H1 (cell line): ENCODE results near the gene SHISAL2B. TPM values are rescaled to one million over a fixed set of nuclear protein-coding genes. Genes with fewer than 3 reads are reported as not detected.

Experiments
- BACH1 ChIP-seq: IDR thresholded peaks from 2 replicates; pipeline ENCODE4 v1.6.1; 2012; ENCODE audit warnings: low read length, improper control_type of control experiment
- BCL11A ChIP-seq, 2 experiments: IDR thresholded peaks; one replicate each; pipeline ENCODE4 v1.6.1; 2011; ENCODE audit warnings: low read depth in 2 of 2, low read length in 2 of 2, mild to moderate bottlenecking in 2 of 2
- CBX5 ChIP-seq: fragments of 300-800, 300-1000 bp; sonication (generic); IDR thresholded peaks from 2 replicates; pipeline ENCODE4 v1.7.1; 2016; ENCODE audit warnings: antibody characterized with exemption, low read length, low read depth
- CTBP2 ChIP-seq: IDR thresholded peaks from 2 replicates; pipeline ENCODE4 v1.7.0; 2011; ENCODE audit warnings: borderline replicate concordance, mild to moderate bottlenecking, moderate library complexity, mixed read lengths, low read length; ENCODE audit not compliant: insufficient read depth, insufficient read length
- MAFK ChIP-seq: IDR thresholded peaks from 2 replicates; pipeline ENCODE4 v1.6.1; 2012; ENCODE audit warnings: low read depth, mild to moderate bottlenecking, improper control_type of control experiment, low read length
- MAX ChIP-seq: IDR thresholded peaks from 2 replicates; pipeline ENCODE4 v1.6.1; 2012; ENCODE audit warnings: inconsistent platforms
- RAD21 ChIP-seq, 2 experiments: IDR thresholded peaks in 1 of 2; conservative IDR thresholded peaks in 1 of 2; 2 replicates each; pipeline ENCODE4 v1.6.1; 2011; ENCODE audit warnings: low read depth in 2 of 2, low read length in 2 of 2, improper control_type of control experiment in 1 of 2, inconsistent platforms in 1 of 2, mild to moderate bottlenecking in 1 of 2, moderate library complexity in 1 of 2
- SIX5 ChIP-seq: IDR thresholded peaks from 2 replicates; pipeline ENCODE4 v1.6.1; 2011; ENCODE audit warnings: mild to moderate bottlenecking, low read depth, low read length
- SUZ12 ChIP-seq: fragments of 200-600 bp; sonication (generic); IDR thresholded peaks from 2 replicates; pipeline ENCODE4 v1.6.1; 2012; ENCODE audit warnings: mild to moderate bottlenecking, inconsistent platforms, low read length, moderate library complexity, mixed read lengths
- polyA plus RNA-seq, 7 experiments: library from polyadenylated mRNA; depleted of rRNA in 3 of 7; stranded (reverse) in 5 of 7; unstranded in 2 of 7; fragments of >200 nt in 5 of 7; fragments of 200-250 nt in 2 of 7; gene quantifications; 1 replicate in 5 of 7; 2 replicates in 1 of 7; 4 replicates in 1 of 7; pipeline versions ENCODE4 v1.2.1 to v1.2.3, GENCODE V29; 2011 to 2013; ENCODE audit warnings: missing spikeins in 2 of 7, mixed read lengths in 2 of 7
- total RNA-seq: library from RNA; stranded (reverse); fragmentation: NEBNext Ultra II Directional; extraction: Animal tissue kit (Norgen Biotek cat#: 25700); gene quantifications from 2 replicates; pipeline ENCODE4 v1.2.1, GENCODE V29; 2021
- TF ChIP-seq, protein P1 (sequence below): fragments of 300-600 bp; sonication (generic); IDR thresholded peaks from 2 replicates; pipeline ENCODE4 v1.7.1; 2012; ENCODE audit warnings: low read length, moderate library complexity, mild to moderate bottlenecking, inconsistent platforms; ENCODE audit not compliant: insufficient replicate concordance

The SHISAL2B gene
- total and polyA plus RNA-seq, 2 of the 8 experiments (the other 6 are each of a cell fraction or from before 2014, with no cell fraction given), result 10.6 to 14.2 TPM

DNA sequence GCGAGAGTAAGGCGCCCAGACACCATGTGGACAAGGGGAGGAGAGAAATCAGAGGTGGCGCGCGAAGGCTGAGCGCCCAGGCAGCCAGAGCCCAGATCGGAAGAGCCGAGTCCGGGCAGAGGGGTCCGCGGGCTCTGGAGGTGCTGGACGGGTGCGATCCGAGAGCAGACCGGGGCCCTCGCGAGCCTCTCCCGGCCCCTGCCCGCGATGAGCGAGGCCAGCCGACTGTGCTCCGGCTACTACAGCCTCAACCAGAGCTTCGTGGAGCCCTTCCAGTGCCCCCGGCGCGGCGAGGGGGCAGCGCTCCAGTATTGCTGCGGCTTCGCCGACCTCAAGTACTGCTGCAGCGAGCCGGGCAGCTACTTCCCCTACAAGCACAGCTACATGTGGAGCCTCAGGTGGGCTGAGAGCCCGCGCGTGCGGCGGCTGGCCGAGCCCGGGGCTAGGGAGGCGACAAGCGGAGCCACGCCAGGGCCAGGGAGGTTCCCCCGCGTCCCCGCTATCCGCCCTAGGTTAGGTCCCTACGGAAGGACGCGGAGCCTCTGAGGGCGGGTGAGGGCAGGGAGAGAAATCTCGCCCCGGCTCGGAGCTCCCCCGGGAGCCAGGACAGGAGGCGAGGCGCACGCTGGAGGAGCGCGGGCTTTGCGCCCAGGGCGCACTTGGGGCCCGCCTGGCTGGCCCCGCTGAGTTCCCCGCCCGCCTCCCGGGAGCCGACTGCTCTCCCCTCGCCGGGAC, at the start of gene SHISAL2B (continued):
- TF ChIP-seq, protein P1, sequence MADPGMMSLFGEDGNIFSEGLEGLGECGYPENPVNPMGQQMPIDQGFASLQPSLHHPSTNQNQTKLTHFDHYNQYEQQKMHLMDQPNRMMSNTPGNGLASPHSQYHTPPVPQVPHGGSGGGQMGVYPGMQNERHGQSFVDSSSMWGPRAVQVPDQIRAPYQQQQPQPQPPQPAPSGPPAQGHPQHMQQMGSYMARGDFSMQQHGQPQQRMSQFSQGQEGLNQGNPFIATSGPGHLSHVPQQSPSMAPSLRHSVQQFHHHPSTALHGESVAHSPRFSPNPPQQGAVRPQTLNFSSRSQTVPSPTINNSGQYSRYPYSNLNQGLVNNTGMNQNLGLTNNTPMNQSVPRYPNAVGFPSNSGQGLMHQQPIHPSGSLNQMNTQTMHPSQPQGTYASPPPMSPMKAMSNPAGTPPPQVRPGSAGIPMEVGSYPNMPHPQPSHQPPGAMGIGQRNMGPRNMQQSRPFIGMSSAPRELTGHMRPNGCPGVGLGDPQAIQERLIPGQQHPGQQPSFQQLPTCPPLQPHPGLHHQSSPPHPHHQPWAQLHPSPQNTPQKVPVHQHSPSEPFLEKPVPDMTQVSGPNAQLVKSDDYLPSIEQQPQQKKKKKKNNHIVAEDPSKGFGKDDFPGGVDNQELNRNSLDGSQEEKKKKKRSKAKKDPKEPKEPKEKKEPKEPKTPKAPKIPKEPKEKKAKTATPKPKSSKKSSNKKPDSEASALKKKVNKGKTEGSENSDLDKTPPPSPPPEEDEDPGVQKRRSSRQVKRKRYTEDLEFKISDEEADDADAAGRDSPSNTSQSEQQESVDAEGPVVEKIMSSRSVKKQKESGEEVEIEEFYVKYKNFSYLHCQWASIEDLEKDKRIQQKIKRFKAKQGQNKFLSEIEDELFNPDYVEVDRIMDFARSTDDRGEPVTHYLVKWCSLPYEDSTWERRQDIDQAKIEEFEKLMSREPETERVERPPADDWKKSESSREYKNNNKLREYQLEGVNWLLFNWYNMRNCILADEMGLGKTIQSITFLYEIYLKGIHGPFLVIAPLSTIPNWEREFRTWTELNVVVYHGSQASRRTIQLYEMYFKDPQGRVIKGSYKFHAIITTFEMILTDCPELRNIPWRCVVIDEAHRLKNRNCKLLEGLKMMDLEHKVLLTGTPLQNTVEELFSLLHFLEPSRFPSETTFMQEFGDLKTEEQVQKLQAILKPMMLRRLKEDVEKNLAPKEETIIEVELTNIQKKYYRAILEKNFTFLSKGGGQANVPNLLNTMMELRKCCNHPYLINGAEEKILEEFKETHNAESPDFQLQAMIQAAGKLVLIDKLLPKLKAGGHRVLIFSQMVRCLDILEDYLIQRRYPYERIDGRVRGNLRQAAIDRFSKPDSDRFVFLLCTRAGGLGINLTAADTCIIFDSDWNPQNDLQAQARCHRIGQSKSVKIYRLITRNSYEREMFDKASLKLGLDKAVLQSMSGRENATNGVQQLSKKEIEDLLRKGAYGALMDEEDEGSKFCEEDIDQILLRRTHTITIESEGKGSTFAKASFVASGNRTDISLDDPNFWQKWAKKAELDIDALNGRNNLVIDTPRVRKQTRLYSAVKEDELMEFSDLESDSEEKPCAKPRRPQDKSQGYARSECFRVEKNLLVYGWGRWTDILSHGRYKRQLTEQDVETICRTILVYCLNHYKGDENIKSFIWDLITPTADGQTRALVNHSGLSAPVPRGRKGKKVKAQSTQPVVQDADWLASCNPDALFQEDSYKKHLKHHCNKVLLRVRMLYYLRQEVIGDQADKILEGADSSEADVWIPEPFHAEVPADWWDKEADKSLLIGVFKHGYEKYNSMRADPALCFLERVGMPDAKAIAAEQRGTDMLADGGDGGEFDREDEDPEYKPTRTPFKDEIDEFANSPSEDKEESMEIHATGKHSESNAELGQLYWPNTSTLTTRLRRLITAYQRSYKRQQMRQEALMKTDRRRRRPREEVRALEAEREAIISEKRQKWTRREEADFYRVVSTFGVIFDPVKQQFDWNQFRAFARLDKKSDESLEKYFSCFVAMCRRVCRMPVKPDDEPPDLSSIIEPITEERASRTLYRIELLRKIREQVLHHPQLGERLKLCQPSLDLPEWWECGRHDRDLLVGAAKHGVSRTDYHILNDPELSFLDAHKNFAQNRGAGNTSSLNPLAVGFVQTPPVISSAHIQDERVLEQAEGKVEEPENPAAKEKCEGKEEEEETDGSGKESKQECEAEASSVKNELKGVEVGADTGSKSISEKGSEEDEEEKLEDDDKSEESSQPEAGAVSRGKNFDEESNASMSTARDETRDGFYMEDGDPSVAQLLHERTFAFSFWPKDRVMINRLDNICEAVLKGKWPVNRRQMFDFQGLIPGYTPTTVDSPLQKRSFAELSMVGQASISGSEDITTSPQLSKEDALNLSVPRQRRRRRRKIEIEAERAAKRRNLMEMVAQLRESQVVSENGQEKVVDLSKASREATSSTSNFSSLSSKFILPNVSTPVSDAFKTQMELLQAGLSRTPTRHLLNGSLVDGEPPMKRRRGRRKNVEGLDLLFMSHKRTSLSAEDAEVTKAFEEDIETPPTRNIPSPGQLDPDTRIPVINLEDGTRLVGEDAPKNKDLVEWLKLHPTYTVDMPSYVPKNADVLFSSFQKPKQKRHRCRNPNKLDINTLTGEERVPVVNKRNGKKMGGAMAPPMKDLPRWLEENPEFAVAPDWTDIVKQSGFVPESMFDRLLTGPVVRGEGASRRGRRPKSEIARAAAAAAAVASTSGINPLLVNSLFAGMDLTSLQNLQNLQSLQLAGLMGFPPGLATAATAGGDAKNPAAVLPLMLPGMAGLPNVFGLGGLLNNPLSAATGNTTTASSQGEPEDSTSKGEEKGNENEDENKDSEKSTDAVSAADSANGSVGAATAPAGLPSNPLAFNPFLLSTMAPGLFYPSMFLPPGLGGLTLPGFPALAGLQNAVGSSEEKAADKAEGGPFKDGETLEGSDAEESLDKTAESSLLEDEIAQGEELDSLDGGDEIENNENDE, result no peak
- TF ChIP-seq CTBP2, result peak; percentile 90
- no peak for TF ChIP-seq MAFK
- no peak for TF ChIP-seq BCL11A (IDR thresholded peaks at IDR 0.05; ENCODE audit: low read depth in 2 of 2, low read length in 2 of 2)
- no peak for TF ChIP-seq BACH1
- TF ChIP-seq RAD21 (IDR thresholded peaks at IDR 0.05 in 1 of 2, conservative IDR thresholded peaks at IDR 0.05 in 1 of 2; ENCODE audit: low read depth in 2 of 2, low read length in 2 of 2), result no peak
- no peak for TF ChIP-seq CBX5
- TF ChIP-seq SIX5, result no peak
- peak; percentile 63; the same call in 1 of the 2 replicates for TF ChIP-seq SUZ12
- TF ChIP-seq MAX, result peak; percentile 80
